Measurements from ENCODE around the gene ZNF516. TPM values are rescaled to one million over a fixed set of nuclear protein-coding genes. Genes with fewer than 3 reads are reported as not detected.

ZNF516 gene
- polyA plus RNA-seq, 2 of the 4 experiments (the other 2 are of a cell fraction): 3.9 to 4.9 TPM

GRCh38 chr18:76385681-76385975, 109.4 kb downstream of the ZNF516 start:
- no peak for ATAC-seq
- ChIA-PET CTCF (interaction anchor here (1.0 to 3.3 kb wide), 2 partner anchors 13 to 324 kb away, joined by 5 to 17 read pairs; no protein-coding TSS in a partner anchor), POLR2A (no interaction called here)
- TF ChIP-seq PBX3 (IDR thresholded peaks at IDR 0.05): no peak
- no peak for TF ChIP-seq CHD4 (IDR thresholded peaks at IDR 0.05; ENCODE audit: borderline replicate concordance)
- TF ChIP-seq RCOR1 (IDR thresholded peaks at IDR 0.05; ENCODE audit: low read depth, low read length): no peak
- no peak for TF ChIP-seq HMGXB4 (CRISPR knock-in tag; IDR thresholded peaks at IDR 0.05; ENCODE audit: borderline replicate concordance)
- no peak for TF ChIP-seq NPAS2 (CRISPR knock-in tag; IDR thresholded peaks at IDR 0.05; ENCODE audit: borderline replicate concordance)
- no peak for TF ChIP-seq POLR2AphosphoS2 (conservative IDR thresholded peaks at IDR 0.05; ENCODE audit: low read length)
- TF ChIP-seq CBX2 (IDR thresholded peaks at IDR 0.05; ENCODE audit: borderline replicate concordance, low read depth): no peak
- no peak for TF ChIP-seq REST (IDR thresholded peaks at IDR 0.05)
- no peak for TF ChIP-seq TP53 (CRISPR knock-in tag; IDR thresholded peaks at IDR 0.05)
- no peak for TF ChIP-seq HDAC2 (IDR thresholded peaks at IDR 0.05)
- no peak for TF ChIP-seq EP300 (IDR thresholded peaks at IDR 0.05)
- no peak for TF ChIP-seq MAX (IDR thresholded peaks at IDR 0.05)
- 91% methylated on average over 9 of the region's 10 CpGs for WGBS (ENCODE audit: missing lambda C conversion rate)
- no peak for FAIRE-seq
- no peak overlapping the region for H3K27ac ChIP-seq
- DNase-seq (ENCODE audit: low read depth in 1 of 2, low spot score in 1 of 2): no peak
- H3K4me2 ChIP-seq: no peak overlapping the region
- no peaks in the 10 kb centered on the region for H3K4me1 ChIP-seq
- H3K4me3 ChIP-seq: no peak overlapping the region
- no peaks in the 10 kb centered on the region for H3K9me3 ChIP-seq

GRCh38 chr18:76384861-76385680, 110.0 kb downstream of the ZNF516 start:
- FAIRE-seq (no peak), ATAC-seq (no peak), DNase-seq (ENCODE audit: low read depth in 1 of 2, low spot score in 1 of 2) (no peak)
- Histone ChIP-seq H3K4me3 (no peak overlapping the region), H3K4me1 (no peaks in the 10 kb centered on the region), H3K4me2 (no peak overlapping the region), H3K27ac (no peak overlapping the region), H3K9me3 (no peaks in the 10 kb centered on the region)
- CTCF ChIA-PET: no interaction called here
- POLR2A ChIA-PET: no interaction called here
- WGBS (ENCODE audit: missing lambda C conversion rate): 90% methylated on average over 16 of the region's 35 CpGs
- TF ChIP-seq RAD21 (conservative IDR thresholded peaks at IDR 0.05 in 1 of 2, IDR thresholded peaks at IDR 0.05 in 1 of 2) (no peak), CHD4 (IDR thresholded peaks at IDR 0.05; ENCODE audit: borderline replicate concordance) (no peak), HMGXB4 (CRISPR knock-in tag; IDR thresholded peaks at IDR 0.05; ENCODE audit: borderline replicate concordance) (no peak), REST (IDR thresholded peaks at IDR 0.05) (no peak), ESRRA (IDR thresholded peaks at IDR 0.05; ENCODE audit: borderline replicate concordance, low read length) (no peak), RFX5 (IDR thresholded peaks at IDR 0.05) (no peak), HEYL (CRISPR knock-in tag; IDR thresholded peaks at IDR 0.05) (no peak), ZSCAN20 (CRISPR knock-in tag; IDR thresholded peaks at IDR 0.05) (no peak), SMC3 (IDR thresholded peaks at IDR 0.05) (no peak), E2F6 (IDR thresholded peaks at IDR 0.05; ENCODE audit: borderline replicate concordance, low read depth) (no peak), RCOR1 (IDR thresholded peaks at IDR 0.05; ENCODE audit: low read depth, low read length) (no peak), FOXS1 (CRISPR knock-in tag; IDR thresholded peaks at IDR 0.05) (no peak)

Data from A549 (cell line).